HG03064 (cell line): ENCODE results near the gene NADK2.
"Not testable (repeated sequence)": the region's sequence is repeated elsewhere in the genome, so short reads cannot be mapped to it uniquely, and the experiment has no call there.

Experiments
- ATAC-seq: cut with Tn5 transposase; IDR thresholded peaks from one replicate; pipeline ENCODE4 v1.9.1; 2021; ENCODE audit warnings: low read depth; ENCODE audit not compliant: unreplicated experiment

The NADK2 gene

GRCh38 chr5:36214436-36214835, 27.3 kb downstream of the NADK2 start:
- no peak for ATAC-seq

DNA sequence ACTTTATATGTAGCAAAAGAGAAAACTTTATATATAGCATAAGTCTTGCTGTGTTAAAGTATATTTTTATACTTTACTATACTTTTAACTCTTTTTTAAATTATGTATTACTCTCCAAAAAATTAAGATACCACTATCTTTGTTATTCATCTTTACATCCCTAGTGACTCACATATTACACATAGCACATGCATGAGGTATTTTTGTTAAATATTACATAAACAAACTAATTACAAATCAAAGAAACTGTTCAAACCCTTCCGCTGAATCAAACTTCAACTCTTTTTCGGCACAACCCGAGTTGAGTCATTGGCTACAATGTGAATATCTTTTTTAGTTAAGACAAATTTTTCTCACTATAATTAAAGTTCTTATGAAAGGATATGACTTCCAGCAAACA, 32.1 kb downstream of the NADK2 start:
- no peak for ATAC-seq

GRCh38 chr5:36208786-36209185, 32.9 kb downstream of the NADK2 start:
- no peak for ATAC-seq

DNA sequence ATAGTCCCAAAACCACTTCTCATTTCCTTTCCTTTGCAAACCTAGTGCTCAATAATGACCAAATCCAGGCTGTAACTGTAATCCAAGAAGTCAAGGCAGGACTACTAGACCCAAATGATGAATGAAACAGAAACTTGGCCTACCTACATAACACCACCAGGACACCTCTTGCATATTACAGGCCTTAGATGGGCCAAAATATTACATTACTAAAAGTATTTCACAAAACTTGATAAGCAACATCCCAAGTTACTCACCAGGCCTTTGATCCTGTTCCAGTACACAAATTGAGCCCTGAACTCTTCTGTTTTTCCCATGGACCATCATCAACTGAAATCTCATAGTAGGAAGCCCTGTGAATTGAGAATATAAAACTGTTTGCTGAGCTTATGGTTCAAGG, 34.8 kb downstream of the NADK2 start:
- ATAC-seq: no peak

DNA sequence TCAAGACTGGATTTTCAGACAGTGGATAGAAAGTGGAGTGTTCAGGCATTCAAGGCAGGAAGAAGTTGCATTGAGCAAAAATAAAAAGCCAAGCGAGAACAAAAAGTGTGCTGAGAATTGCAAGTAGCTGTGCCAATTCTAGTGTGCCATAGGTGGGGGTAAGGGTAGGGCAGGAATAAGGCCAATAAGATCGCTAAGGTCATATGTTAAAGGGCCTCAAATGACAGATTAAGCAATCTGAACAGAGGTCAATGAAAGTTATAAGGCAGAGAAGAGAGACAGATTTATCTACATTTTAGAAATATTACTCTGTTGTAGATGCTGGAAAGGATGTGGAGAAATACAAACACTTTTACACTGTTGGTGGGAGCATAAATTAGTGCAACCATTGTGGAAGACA, 36.4 kb downstream of the NADK2 start:
- no peak for ATAC-seq

DNA sequence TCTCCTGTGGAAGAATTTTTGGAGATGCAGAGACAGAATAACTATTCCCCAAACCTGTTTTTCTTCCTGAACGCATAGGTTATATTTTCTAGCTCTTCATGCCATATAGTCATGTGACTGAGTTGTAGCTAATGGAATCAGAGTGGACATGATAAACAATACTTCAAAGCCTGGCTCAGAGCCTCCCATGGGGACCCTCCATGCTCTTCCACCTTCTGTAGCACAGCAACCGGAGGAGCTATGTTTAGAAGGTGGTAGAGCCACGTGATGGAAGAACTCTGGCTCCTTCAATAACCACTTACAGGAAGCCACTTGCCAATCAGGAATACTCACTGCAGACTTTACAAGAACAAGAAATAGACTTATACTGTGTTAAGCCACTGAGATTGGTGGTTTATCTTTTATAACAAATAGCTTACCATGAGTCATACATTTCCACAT, 39.2 kb downstream of the NADK2 start:
- no peak for ATAC-seq

GRCh38 chr5:36200513-36200912, 41.2 kb downstream of the NADK2 start:
- no peak for ATAC-seq

- no peak for ATAC-seq
Observed at GRCh38 chr5:36199620-36200019, 42.1 kb downstream of the NADK2 start.

- not testable (repeated sequence) for ATAC-seq
Observed at GRCh38 chr5:36198783-36199182, 42.9 kb downstream of the NADK2 start.

DNA sequence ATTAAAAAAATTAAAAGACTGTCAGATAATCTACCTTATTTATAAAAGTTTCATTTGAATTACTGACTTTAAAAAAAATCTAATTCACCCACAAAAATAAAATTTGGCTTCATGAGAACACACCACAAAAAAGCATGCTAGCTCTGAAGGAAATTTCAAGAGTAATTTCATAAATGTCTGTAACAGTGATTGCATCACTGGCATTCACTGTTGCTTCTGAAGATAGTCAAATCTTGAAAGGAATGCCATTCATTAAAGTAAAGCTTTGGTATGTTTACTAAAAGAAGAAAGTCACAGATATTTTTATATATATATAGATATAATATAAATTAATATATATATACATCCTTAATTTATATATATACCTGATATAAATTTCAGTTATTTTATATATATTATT, 43.4 kb downstream of the NADK2 start:
- no peak for ATAC-seq

DNA sequence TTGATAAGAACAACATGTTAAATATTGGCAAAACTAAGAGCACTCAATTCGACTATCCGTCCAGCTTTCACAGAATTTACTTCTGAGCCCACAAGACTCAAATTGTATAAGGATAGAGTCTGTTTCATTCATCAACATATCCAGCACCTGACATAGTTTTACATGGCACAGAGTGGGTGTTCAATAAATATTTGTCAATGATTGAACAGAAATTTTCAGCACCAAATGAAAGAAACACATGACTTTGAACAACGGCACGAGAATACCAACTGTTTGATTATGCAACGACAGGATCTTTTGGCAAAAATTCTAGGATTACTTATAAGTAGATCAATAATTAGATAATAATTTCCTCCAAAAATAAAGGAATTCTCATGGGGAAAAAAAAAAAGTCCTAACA, 48.0 kb downstream of the NADK2 start:
- ATAC-seq: no peak

- not testable (repeated sequence) for ATAC-seq
Observed at GRCh38 chr5:36184408-36184807, 57.3 kb downstream of the NADK2 start.

GRCh38 chr5:36181774-36182173, 60.0 kb downstream of the NADK2 start:
- no peak for ATAC-seq

GRCh38 chr5:36180556-36181350, 61.0 kb downstream of the NADK2 start:
- no peak for ATAC-seq

GRCh38 chr5:36179950-36180349, 61.8 kb downstream of the NADK2 start:
- no peak for ATAC-seq

DNA sequence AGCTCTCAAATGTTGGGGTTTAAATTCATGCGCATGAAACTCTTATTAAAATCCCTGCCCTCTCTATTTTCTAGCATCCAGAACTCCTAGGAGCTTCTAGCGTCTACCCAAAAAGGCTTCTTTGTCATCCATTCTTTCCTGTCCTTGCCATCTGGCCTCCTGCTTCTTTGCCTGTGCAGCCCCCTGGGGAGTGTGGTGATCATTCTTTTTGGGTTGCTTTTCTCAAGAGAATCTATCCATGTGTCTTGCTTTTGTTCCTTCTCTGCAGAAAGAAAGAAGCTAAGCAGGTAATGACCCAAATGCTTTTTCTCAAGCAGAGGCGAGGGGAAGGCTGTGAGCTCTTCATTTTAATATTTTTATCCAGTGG, 63.2 kb downstream of the NADK2 start:
- no peak for ATAC-seq

DNA sequence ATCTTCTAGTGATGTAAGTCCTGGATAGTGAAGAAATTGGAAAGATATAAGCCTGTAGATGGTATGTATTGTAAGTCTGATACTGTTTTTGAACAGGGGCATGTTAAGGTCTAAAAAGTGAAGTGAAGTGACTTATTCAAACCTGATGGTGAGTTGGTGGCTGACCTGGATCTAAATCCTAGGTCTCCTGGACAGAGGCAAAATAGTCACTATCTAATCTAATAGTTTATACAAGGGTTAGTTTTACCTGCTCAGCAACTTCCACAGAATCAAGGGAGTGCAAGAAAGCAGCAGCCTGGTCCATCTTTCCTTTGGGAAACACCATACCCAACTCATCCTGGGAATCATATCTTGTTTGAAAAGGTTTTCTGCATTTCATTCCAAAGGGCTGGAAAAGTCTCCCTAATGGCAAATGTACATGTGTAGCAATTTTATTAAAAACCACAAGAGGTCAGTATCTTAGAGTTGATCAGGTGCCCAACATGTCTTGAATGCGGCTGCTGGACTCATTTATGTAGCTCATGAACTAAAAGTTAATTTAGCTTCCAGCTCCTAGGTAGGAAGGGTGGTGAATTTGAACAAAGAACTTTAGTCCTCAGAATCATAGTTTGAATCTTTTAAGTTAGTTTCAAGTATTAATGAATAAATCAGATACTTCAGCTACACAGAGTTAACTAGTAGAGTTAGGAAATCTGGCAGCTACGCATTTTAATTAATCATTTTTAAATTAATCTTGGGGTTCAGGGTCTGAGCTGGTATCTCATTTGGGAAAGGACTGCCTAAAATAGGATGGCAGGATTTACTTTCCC, 63.8 kb downstream of the NADK2 start:
- no peak for ATAC-seq

- peak; percentile 94 for ATAC-seq
Observed at GRCh38 chr5:36177154-36177553, 64.6 kb downstream of the NADK2 start.

- no peak for ATAC-seq
Observed at GRCh38 chr5:36175043-36175442, 66.7 kb downstream of the NADK2 start.

DNA sequence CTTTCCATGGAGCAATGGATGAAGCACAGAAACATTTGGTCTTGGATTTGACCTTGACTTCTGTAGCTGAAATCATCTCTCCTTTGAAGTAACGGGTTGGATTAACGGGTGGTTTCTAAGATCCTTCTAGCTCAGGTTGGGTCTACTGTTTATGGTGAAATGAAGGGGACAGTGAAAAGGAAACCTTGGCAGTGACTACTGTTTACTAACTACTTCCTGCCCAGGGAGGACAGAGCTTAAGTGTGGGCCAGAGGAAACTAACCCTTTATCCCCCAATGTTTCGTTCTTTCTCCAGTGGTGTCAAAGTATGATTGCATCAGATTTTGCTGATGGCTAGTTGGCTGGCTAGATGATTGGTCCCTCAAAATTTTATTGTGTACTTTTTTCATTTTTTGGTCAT, 67.6 kb downstream of the NADK2 start:
- ATAC-seq: no peak

GRCh38 chr5:36173426-36173825, 68.3 kb downstream of the NADK2 start:
- no peak for ATAC-seq

GRCh38 chr5:36172599-36172998, 69.1 kb downstream of the NADK2 start:
- no peak for ATAC-seq
